Thyroid gland (tissue), 4 donors: Measurements from ENCODE around the gene FRMD7.

Source experiments
- CTCF ChIP-seq, 6 experiments: fragments of 200-600 bp in 3 of 6; fragments of 450-650 bp in 3 of 6; sonication (generic) in 3 of 6; IDR thresholded peaks; one replicate each; pipeline ENCODE4 v1.5.1; 2016 to 2019; ENCODE audit warnings: antibody characterized with exemption in 6 of 6, mild to moderate bottlenecking in 2 of 6, inconsistent platforms in 1 of 6, moderate library complexity in 1 of 6
- POLR2A ChIP-seq, 2 donors: fragments of 450-650 bp; IDR thresholded peaks; one replicate each; pipeline ENCODE4 v1.6.1; 2017; ENCODE audit warnings: antibody characterized with exemption in 2 of 2, mild to moderate bottlenecking in 2 of 2, moderate library complexity in 1 of 2

GRCh38 chrX:132045456-132045855, 82.4 kb downstream of the FRMD7 start:
- TF ChIP-seq CTCF (IDR thresholded peaks at IDR 0.05) (no peak), POLR2A (IDR thresholded peaks at IDR 0.05) (no peak)
